ENCODE results near the gene LUZP2. TPM values are rescaled to one million over a fixed set of nuclear protein-coding genes. Genes with fewer than 3 reads are reported as not detected.

LUZP2 gene
- total and polyA plus RNA-seq, 2 of the 8 experiments (the other 6 are each of a cell fraction or from before 2014, with no cell fraction given): 0.79 to 1.5 TPM

GRCh38 chr11:24755260-24755839 lies 258.5 kb downstream of the LUZP2 start:
- H3K4me2 ChIP-seq (ENCODE audit: insufficient read depth in 1 of 2, low read depth in 2 of 2, low read length in 2 of 2): no peak overlapping the region
- H3K18ac ChIP-seq (ENCODE audit: extremely low read depth, low read length): no peak overlapping the region
- no peak overlapping the region for H2BK5ac ChIP-seq (ENCODE audit: low read depth, low read length)
- no peak overlapping the region for H3K56ac ChIP-seq (replicated peaks; ENCODE audit: insufficient read length, low read depth, low read length)
- no peaks in the 10 kb centered on the region for H3K9me3 ChIP-seq (ENCODE audit: insufficient read depth in 2 of 2, low read depth in 1 of 2, low read length in 1 of 2)
- no peak overlapping the region for H2AK5ac ChIP-seq (ENCODE audit: low read depth, low read length)
- DNase-seq (ENCODE audit: low read depth in 1 of 2, low spot score in 2 of 2): no peak
- CTCF ChIA-PET (ENCODE audit: partially characterized antibody): no interaction called here
- no peak overlapping the region for H3K23ac ChIP-seq (ENCODE audit: insufficient read length)
- no peak for FAIRE-seq
- no peak overlapping the region for H2BK20ac ChIP-seq (ENCODE audit: low read length)
- H3K79me1 ChIP-seq (ENCODE audit: low read depth, low read length): no peaks in the 10 kb centered on the region
- no peak overlapping the region for H4K91ac ChIP-seq (replicated peaks; ENCODE audit: insufficient read length, low read length)
- no peak overlapping the region for H3K9ac ChIP-seq (replicated peaks in 1 of 4; ENCODE audit: extremely low read depth in 1 of 4, low read depth in 3 of 4, low read length in 3 of 4)
- no peak overlapping the region for H3K14ac ChIP-seq (ENCODE audit: insufficient read length)
- H2BK12ac ChIP-seq (ENCODE audit: low read depth, low read length): no peak overlapping the region
- H3K23me2 ChIP-seq (ENCODE audit: low read depth, low read length): no peaks in the 10 kb centered on the region
- H3K4ac ChIP-seq (replicated peaks; ENCODE audit: insufficient read length, low read depth, low read length): no peak overlapping the region
- no peaks in the 10 kb centered on the region for H3K36me3 ChIP-seq (ENCODE audit: control insufficient read depth in 2 of 4, insufficient read depth in 4 of 4, low read length in 3 of 4)
- no peak overlapping the region for H3K4me3 ChIP-seq (ENCODE audit: extremely low read depth in 1 of 4, insufficient read depth in 2 of 4, low read depth in 3 of 4, low read length in 4 of 4)
- no peaks in the 10 kb centered on the region for H3K27me3 ChIP-seq (replicated peaks in 1 of 4; ENCODE audit: control insufficient read depth in 3 of 4, extremely low read depth in 1 of 4, insufficient read depth in 3 of 4, low read length in 3 of 4)
- TF ChIP-seq TBP (IDR thresholded peaks at IDR 0.05; ENCODE audit: low read depth, low read length): no peak
- TF ChIP-seq CBX5 (IDR thresholded peaks at IDR 0.05; ENCODE audit: low read depth, low read length): no peak
- TF ChIP-seq CHD2 (IDR thresholded peaks at IDR 0.05; ENCODE audit: low read length): no peak
- TF ChIP-seq RAD21 (IDR thresholded peaks at IDR 0.05 in 1 of 2, conservative IDR thresholded peaks at IDR 0.05 in 1 of 2; ENCODE audit: low read depth in 2 of 2, low read length in 2 of 2): no peak
- TF ChIP-seq KDM5A (IDR thresholded peaks at IDR 0.05; ENCODE audit: low read length): no peak
- TF ChIP-seq CHD1 (IDR thresholded peaks at IDR 0.05; ENCODE audit: low read depth, low read length): no peak
- no peak for TF ChIP-seq TEAD4 (IDR thresholded peaks at IDR 0.05; ENCODE audit: low read depth, low read length)
- no peak for TF ChIP-seq BCL11A (IDR thresholded peaks at IDR 0.05; ENCODE audit: low read depth in 2 of 2, low read length in 2 of 2)
- H3K4me1 ChIP-seq (replicated peaks in 1 of 4; ENCODE audit: control insufficient read depth in 3 of 4, insufficient read depth in 4 of 4, low read length in 3 of 4): peaks cover 0 to 3% (median 0%) of the 10 kb centered on the region in 4 experiments; a peak in 2 of 7 replicates
- H4K8ac ChIP-seq (ENCODE audit: extremely low read depth, insufficient read depth, low read length): no peak overlapping the region
- H2BK120ac ChIP-seq (replicated peaks; ENCODE audit: low read depth, low read length): no peak overlapping the region
- 83% methylated on average over 7 of the region's 7 CpGs; no CpG with 5 or more reads in 1 of the 2 experiments for WGBS, 2 experiments (ENCODE audit: extremely low coverage in 1 of 2, insufficient coverage in 1 of 2, insufficient read length in 1 of 2, insufficient replicate concordance in 2 of 2, low coverage in 1 of 2, low lambda C conversion rate in 2 of 2, missing lambda C conversion rate in 1 of 2)
- H4K20me1 ChIP-seq (replicated peaks in 1 of 2; ENCODE audit: control insufficient read depth in 1 of 2, insufficient read depth in 2 of 2, low read length in 2 of 2): no peaks in the 10 kb centered on the region
- no peaks in the 10 kb centered on the region for H3K79me2 ChIP-seq (ENCODE audit: control insufficient read depth in 1 of 2, insufficient read depth in 2 of 2, low read length in 2 of 2)
- H4K5ac ChIP-seq (ENCODE audit: insufficient read length, low read depth, low read length): no peak overlapping the region
- no peak overlapping the region for H2AFZ ChIP-seq (ENCODE audit: low read length)
- no peak overlapping the region for H2BK15ac ChIP-seq (ENCODE audit: low read length)
- H3K27ac ChIP-seq (ENCODE audit: low read depth, low read length): no peak overlapping the region
- POLR2A ChIA-PET (ENCODE audit: partially characterized antibody): no interaction called here

Measured in H1 (cell line).